GM21529 (cell line): ENCODE data around the gene EIF2S3.
"Not testable (repeated sequence)": the region's sequence is repeated elsewhere in the genome, so short reads cannot be mapped to it uniquely, and the experiment has no call there.

ENCODE experiments used
- ATAC-seq: cut with Tn5 transposase; IDR thresholded peaks from one replicate; pipeline ENCODE4 v1.9.1; 2021; ENCODE audit not compliant: unreplicated experiment

Gene EIF2S3

DNA sequence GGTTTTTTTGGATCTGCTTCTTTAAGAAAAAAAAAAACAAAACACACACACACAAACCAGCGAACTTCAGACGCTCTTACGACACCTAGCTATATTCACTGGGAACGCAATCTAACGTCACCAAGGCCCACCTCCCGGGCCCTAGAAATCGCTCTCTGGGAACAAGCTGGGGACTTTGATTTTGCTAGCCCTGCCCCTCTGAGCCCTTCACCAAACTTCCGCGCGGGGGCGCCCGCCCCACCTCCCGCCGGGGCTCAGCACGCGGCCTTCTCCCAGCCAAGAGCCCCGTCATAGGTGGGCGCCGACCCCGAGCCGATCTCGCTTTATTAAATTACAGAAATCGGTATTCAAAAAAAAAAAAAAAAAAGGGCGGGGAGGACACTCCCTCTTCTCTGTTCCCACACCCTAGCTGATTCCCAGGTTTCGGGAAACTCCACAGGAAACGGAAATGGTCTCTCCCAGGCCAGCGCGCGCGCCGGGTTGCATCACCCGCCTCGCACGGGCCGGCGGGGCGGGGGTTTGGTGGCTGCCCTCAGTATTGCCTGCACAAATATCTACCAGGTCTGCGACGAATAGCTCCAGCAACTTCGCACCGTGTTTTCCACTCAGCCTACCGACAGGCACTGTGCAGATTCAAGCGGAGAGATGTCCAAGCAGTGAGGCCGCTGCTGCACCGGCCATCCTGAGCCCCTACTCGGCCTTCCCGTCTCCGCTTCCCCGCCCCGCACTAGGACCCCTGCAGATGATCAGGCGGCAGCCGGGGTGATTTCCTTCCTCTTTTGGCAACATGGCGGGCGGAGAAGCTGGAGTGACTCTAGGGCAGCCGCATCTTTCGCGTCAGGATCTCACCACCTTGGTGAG is at the start of gene EIF2S3:
Gene EIF2S3 (plus strand): TSS at position 775 of the 861 bp plus-strand sequence. CDS start 13 bp downstream, at position 788.
- ATAC-seq, result peak; percentile 95

DNA sequence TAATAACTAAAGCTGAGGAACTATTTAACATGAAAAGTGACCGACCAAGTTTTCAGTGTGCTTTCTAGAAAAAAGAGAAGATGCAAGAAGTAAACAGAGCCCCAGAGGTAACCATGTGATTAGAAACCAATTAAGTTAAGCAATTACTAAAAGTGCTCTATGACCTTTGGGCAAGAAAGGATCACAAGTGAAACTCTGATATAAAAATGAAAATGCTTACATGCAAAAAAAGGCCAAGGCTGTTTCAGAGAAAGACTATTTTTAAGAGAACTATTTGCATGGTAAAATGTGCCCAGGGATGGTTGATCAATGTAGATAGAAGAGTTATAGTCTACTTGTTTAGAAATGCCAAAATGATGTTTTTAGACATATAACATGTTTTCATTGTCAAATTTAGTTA is 49.7 kb upstream of the EIF2S3 start:
- ATAC-seq, result no peak

DNA sequence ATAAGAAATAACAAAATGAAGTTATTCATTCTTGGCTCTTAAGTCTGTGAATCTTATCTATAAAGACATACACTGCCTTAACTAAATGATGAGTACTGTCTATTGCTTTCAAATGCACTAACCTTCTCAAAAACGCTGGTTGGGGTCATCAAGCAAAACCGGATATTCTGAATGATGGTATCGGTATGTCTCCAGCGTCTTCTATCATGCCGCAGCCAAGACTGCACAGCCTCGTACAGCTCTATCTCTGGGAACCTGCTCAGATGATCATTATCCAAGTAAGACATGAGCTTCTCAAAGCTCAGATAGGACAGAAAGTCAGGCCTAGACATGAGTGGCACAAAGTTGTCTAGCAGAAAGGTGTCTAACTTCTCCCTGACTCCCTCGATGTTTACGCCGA is 48.9 kb upstream of the EIF2S3 start:
- ATAC-seq, result no peak

DNA sequence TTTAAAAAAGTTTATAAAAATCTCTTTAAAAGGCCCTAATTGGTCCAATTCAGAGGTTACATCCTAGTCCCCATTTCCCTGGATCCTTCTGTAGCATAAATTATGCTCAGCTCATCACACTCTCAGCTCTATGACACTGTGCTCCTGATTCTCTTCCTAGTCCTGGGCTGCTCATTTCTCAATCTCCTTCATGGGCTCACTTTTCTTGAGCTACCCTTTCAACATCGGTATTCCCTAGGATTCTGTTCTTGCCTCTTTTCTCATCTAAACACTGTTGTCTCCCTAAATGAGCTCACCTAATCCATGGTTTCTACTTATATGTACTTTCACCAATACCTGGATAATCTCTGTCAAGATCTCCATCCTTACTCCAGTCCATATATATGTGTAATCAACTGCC is 42.5 kb upstream of the EIF2S3 start:
- no peak for ATAC-seq

DNA sequence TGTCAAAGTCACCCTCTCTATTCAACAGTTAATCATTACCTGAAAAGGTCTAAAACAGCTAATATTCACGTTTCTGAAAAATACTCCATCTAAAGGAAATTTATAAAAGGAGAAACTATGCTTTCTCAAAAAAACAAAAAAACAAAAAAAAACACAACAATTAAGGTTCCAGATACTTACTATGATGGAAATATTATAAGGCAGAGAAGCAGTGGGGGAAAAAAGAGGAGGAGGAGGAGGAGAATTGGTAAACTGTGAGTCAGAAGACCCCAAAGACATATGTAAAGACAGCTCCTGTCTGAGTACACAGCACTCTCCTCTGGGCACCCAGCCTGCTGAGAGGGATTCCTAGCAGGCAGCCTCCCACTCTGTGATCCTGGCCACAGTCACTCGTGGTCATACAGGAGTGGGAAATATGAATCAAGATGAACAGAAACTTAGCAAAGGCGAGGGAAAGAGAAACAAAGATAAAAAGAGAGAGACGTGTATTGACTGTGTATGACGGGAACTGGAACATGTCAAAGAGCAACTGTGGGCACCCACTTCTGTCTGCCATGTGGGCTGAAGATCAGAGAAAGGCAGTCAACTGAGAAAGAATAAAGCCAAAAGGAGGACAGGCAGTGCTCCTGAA is 40.3 kb upstream of the EIF2S3 start:
- peak; percentile 69 for ATAC-seq

DNA sequence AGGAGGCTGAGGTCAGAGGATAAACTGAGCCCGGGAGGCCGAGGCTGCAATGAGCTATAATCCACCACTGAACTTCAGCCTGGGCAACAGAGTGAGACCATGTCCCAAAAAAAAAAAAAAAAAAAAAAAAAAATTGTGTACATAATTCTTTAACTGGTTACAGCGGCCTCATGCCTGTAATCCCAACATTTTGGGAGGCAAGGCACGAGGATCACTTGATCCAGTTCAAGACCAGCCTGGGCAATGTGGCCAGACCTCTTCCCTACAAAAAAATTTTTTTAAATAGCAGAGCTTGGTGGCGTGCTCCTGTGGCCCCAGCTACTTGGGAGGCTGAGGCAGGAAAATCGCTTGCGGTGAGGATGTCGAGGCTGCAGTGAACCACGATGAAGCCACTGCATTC is 37.1 kb upstream of the EIF2S3 start:
- ATAC-seq, result no peak

DNA sequence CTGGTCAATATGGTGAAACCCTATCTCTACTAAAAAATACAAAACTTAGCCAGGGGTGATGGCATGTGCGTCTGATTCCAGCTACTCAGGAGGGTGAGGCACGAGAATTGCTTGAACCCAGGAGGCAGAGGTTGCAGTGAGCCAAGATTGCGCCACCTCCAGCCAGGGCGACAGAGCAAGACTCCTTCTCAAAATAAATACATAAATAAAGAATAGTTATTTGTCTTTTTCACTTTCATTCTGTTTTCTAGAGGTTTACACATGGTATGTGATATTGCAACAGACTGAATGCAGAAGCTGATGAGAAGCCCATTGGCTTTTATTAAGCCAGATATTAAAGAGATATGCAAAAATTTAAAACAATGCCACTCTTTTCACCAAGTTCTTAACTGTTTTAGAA is 35.9 kb upstream of the EIF2S3 start:
- no peak for ATAC-seq

DNA sequence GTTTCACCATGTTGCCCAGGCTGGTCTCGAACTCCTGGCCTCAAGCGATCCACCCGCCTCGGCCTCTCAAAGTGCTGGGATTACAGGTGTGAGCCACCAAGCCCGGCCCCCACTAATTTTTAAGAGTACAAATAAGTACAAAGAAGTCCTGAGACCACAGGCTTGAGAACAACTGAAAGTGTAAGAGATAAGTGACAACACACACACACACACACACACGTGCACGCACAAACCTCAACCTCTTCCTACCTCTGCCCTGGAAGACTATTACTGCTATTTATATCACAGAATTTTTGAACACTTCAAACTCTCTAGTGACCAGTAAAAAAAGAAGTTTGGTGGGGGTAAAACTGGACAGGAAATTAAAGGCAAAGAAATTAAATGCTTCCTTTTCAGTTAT is 35.3 kb upstream of the EIF2S3 start:
- ATAC-seq, result no peak

DNA sequence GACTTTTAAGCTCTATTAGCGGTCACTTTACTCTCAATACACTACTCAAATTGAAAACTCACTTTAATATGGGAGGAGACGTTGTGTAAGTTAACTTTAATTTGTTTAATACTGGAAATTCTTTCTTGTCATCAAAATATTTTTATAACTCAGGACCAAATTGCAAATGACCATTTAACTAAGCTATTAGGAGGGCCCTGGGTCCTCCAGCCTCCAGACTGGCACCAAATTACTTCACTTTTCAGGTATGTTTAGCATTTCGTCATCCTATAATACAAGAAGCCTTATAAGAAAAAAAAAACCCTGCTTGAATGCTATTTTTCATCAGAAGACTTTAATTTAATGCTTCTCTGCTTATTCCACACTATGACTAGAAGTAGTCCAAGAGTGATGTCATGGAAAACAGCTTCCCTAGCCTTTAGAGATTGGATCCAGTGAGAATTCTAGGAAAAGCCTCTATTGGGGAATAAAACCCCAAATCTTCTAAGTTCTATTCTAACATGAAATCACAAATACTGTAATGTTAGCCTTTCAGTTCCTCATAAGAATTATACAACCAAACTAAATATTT is 34.4 kb upstream of the EIF2S3 start:
- ATAC-seq, result no peak

DNA sequence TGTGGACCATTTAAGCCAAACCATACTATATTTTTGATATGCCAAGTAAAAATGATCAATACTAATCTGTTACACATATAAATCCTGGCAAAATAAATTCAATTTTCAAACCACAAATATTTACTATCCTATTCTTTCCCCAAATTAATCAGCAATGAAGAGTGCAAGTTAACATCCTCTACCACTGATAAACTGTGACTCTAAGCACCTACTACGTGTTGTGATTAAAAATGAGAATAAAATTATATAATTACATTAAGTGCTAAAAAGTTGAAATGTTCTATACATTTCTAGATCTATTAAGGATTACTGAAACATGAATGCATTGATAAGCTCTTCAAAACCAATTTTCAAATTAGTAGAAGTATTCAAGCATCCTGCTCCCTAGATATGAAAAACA is 31.2 kb upstream of the EIF2S3 start:
- no peak for ATAC-seq

DNA sequence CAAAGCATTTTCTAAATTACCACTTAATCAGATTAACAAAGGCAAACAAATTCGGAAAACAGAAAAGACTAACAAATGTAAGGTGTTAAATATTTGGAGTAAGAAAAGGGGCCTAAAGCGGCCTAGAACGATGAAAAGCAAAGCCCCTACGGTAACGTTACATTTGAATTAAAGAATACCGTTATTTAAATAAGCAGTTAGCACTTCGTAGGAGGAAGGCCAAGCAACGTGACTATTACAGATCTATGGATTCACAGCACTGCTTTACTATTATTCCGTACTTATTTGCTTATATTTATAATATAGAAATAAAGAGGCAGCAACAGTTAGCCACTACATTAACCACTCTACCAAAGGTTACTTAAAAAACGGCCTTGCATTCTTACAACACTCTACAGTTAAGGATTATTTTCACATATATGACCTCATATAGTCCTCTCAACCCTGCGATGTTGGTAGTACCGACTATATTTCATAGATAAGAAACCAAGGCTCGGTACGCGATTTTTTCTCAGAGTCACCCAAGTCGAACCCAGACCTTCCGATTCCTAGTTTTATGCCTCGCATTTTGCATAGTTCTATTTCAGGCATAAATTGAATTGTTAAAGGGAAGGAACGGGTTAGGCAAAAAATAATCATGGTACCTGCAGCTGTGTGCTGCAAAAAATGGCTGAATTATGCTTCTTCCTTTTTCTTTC is 30.6 kb upstream of the EIF2S3 start:
- ATAC-seq, result no peak

DNA sequence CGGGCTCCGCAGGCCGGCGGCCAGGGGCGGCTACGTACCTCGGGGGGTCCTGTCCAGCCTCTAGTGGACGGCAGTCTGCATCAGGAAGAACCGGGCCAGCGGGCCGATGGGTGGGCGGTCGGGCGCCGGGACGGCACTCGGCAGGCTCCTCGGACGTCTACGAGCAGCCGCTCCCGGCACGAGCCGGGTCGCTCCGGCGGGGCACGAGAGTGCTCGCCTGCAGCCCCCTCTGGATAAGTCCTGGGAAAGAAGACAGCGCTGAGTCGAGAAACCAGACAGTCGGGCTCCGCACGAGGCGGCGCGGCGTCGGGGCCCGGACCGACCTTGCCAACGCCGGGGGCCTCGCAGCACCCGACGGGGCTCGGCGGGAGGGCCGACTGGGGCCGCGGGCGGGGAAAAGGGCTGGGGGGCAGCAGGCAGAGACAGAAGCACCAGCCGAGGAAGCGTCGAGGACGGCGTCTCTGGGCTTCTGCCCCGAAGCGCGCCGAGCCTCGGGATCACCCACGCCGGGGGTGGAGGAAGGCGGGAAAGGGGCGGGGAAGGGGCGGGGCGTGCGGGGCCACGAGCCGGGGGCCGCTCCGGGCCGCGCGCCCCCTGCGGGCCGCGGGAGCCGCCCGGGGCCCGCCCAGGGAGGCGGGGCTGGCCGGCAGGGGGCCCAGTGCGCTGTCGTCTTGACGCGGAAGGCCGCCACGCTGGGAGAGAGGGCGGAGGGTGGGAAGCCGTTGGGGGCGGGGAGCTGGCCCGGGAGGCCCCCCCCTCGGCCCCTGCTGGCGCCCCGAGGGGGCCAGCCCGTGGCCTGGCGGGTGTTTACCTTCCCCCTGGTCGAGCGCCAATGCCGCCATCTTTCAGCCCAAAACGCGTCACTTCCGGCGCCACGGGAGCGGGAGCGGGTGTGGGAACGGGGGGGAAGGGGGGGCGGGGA is 29.7 kb upstream of the EIF2S3 start:
- peak; percentile 85 for ATAC-seq

DNA sequence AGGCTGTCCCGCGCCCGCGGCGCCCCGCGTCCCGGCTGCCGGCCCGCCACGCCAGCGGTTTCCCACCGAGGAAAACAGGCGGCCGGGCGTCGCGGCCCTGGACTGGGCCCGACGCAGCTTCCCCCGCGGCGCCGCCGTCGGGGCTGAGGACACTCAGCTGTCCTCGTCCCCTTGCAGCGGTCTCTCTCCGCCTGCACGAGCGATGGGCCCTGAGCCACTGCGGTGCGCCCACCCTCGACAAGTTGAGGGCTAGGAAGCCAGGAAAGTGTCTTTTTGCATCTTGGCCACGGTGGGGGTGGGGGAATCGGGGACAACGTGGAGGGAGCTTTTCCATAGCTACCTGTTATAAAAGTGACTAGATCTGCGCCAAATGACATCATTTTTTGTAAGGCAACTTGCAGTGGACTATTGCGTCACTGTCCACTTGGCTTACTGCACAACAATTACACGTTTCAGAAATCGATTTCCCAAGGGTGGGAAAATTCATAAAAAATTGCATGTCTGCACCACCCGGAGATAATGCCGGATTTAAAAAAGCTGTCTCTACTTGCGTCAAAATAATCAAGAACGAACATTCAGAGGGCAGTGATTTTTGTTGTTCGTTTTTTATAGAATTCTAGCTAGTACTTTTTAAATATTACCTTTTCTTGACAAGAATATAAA is 28.9 kb upstream of the EIF2S3 start:
- ATAC-seq, result peak; percentile 31

DNA sequence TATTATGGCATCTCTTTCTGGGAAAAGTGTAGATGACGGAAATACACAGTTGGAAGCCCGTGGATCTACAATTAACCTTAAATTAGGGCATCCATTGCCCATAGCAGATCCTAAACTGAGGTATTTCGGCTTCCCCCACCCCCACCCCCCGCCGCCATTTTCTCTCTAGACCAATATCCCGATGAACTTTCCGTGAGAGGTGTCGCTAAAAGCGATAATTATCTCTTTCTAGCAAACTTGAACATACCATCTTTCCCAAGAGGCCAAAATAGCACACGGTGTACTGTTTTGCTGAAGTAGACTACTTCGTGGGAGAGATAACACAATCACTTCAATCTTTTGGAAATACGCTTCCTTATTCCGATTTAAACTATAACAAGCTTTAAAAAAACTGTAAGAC is 28.3 kb upstream of the EIF2S3 start:
- ATAC-seq, result no peak

DNA sequence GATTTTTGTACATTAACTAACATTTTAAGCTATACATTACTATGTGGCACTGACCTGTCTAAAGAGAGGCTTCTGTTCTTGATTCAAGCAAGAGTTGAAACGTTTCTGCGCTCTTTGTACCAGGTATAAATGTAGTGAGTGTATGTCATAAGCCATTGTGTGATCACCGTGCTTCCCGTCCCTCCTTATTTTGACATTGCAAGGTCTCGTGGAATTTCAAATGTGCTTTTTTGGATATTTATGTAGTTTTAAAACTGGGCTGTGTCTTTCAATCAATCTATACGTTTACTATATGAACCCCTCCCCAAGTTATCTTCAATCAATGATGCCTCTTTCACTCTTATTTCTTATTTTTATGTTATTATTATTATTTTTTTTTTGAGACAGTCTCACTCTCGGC is 27.7 kb upstream of the EIF2S3 start, which contains the start of gene KLHL15:
Gene KLHL15 (minus strand): TSS at position 101 of the 400 bp plus-strand sequence. CDS start 20,493 bp downstream, outside the sequence.
- ATAC-seq, result no peak

DNA sequence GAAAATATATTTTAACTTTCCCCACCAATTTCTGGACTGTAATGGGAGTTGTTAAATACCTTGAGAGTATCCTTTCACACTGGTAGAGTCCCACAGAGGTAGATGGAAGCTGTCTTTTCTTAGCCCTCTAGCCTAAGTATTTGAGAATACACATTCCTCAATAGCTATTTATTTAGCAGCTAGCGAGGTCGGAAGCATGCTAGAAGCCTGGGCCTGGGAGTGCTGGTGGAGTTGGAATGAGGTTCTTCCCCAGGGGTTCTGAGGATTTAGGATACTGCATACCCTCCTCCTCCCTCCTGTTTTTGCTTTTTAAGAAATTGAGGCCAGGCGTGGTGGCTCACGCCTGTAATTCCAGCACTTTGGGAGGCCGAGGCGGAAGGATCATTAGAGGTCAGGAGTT is 26.8 kb upstream of the EIF2S3 start:
- ATAC-seq, result no peak

DNA sequence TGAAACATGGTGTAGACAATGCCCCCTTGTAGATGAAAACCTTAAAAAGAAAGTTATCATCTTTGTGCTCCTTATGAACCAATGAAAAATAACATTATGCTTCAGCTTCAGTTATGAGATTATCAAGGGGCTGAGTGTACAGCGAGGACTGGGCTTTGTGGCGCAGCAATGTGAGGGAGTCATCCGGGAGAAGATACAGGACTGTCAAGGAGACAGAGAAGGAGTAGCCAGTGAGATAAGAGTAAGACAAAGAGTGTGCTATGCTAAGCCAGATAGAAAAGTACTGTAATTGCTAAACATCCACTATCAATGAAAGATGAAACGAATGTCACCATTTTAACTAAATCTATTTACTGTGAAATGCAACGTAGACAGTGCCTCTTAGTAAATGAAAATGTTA is 24.2 kb upstream of the EIF2S3 start:
- ATAC-seq, result no peak

DNA sequence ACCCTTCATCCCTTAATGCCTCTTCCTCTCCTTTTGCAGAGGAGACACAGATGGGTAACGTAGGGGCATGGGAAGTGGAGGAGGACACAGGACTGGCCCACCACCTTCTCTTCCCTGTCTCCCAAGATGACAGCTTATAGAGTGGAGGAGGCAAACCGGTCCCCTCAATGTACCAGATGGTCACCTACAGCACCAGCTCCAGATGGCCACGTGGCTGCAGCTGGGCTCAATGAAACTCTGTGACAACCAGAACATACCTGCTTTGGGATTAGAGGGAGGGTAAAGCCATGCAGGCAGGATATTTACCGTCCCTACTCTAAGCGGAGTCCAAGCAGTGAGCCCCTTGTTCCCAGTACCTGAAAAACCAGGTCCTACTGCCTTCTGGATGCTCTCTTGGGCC is 20.3 kb upstream of the EIF2S3 start:
- no peak for ATAC-seq

DNA sequence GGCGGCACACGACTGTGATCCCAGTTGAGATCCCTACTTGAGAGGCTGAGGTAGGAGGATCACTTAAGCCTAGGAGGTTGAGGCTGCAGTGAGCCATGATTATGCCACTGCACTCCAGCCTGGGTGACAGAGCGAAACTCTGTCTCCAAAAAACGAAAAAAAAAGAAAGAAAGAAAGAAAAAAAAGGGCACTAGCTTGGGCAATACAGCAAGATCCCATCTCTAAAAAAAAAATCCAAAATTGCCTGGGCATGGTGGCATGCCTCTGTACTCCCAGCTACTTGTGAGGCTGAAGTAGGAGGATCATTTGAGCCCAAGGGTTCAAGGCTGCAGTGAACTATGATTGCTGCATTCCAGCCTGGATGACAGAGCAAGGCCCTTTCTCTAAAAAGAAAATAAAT is 17.0 kb upstream of the EIF2S3 start:
- ATAC-seq, result no peak

DNA sequence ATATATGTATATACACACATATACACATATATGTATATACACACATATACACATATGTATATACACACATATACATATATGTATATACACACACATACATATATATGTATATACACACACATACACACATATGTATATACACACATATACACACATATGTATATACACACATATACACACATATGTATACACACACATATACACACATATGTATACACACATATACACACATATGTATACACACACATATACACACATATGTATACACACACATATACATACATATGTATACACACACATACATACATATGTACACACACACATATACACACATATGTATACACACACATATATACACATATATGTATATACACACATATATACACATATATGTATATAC is 8.7 kb upstream of the EIF2S3 start:
- not testable (repeated sequence) for ATAC-seq
